GM12873 (cell line): ENCODE results near the gene GAREM2.

ENCODE experiments used
- TF ChIP-seq, protein P1 (sequence below): IDR thresholded peaks from 2 replicates; pipeline ENCODE4 v1.5.1; 2012; ENCODE audit warnings: low read depth, mild to moderate bottlenecking, moderate library complexity, low read length, control low read depth; ENCODE audit not compliant: insufficient read depth; ENCODE audit errors: missing control alignments

GAREM2 gene

DNA sequence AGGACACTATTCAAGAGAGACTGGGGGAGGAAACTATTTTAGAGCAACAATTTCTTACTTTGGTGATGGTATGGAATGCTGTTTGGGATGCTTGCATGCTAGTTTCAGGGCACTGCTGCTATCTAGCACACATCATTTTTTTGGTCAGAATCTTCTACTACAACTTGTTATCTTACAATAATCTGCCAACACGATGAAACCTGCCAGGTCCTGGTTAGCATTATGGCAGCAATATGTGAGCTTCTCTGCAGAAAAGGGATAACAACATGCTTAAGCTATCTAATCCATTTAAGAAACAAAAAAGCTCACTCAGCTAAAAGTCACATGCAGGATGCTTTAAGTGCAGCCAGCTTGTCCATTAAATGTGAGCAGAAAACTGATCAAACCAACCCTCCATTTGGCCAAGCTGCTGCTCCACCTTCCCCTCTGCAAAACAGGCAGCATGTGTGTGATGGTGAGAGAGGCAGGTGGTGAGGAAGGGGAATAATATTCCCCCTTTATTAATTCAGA lies 30.1 kb downstream of the GAREM2 start:
- TF ChIP-seq, protein P1, sequence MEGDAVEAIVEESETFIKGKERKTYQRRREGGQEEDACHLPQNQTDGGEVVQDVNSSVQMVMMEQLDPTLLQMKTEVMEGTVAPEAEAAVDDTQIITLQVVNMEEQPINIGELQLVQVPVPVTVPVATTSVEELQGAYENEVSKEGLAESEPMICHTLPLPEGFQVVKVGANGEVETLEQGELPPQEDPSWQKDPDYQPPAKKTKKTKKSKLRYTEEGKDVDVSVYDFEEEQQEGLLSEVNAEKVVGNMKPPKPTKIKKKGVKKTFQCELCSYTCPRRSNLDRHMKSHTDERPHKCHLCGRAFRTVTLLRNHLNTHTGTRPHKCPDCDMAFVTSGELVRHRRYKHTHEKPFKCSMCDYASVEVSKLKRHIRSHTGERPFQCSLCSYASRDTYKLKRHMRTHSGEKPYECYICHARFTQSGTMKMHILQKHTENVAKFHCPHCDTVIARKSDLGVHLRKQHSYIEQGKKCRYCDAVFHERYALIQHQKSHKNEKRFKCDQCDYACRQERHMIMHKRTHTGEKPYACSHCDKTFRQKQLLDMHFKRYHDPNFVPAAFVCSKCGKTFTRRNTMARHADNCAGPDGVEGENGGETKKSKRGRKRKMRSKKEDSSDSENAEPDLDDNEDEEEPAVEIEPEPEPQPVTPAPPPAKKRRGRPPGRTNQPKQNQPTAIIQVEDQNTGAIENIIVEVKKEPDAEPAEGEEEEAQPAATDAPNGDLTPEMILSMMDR: no peak

DNA sequence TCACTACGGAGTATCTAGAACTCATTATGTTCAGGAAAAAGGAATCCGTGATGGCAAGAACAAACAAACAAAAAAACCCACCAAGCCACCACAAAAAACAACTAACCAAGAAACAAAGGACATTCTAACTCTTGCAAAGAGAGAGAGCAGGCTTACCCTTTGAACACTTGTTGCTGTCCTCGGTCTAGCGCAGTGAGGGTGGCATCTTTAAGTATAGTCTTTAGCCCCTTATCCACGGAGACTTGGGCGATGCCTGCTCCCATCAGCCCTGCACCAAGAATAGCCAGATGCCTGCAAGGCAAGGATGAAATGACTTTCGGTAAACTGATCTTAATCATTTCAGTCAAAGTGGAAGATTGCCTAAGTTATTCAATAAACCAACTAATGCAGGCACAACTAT lies 31.0 kb downstream of the GAREM2 start:
- TF ChIP-seq, protein P1: no peak

DNA sequence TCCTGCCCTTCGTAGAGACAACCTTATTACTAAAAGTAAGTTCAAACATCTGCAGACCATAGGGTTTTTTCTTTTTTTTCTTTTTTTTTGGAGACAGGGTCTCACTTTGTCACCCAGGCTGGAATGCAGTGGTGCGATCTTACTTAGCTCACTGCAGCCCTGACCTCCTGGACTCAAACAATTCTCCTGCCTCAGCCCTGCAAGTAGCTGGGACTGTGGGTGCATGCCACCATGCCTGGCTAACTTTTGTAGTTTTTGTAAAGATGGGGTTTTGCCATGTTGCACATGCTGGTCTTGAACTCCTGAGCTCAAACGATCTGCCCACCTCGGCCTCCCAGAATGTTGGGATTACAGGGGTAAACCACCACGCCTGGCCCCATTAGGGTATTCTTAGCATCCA lies 39.1 kb downstream of the GAREM2 start:
- TF ChIP-seq, protein P1: no peak

DNA sequence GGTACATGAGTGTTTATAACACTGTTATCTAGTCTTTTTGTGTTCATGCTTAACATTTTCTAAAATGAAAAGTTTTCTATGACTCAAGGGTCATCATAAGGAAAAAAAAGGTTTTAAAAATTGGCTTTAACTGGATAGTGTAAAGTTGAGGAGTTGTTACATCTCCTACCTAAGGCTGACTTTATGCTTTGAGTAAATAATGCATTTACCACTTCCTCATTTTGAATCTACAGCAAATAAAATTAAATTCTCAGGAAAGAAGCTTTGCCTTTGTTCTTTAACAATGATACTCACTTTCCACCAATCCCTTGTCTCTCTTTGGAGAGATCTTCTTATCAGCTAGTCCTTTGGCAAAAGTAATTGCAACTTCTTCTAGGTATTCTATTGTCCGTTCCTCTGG lies 41.9 kb downstream of the GAREM2 start:
- TF ChIP-seq, protein P1: no peak

DNA sequence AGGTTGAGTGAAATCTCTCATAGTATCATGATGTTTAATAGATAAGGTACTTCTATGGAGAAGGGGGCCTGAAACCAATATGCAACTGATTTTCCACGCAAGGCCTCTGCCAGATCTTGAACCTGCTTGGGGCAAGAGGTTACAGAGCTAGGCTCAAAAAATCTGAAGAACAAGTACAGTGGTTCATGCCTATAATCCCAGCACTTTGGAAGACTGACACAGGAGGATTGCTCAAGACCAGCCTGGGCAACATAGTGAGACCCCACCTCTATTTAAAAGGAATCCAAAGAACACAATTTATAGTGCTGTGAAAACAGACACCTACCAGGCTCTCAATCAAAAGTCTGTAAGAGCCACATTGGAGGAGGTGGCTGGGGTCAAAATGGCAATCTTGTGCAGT lies 42.9 kb downstream of the GAREM2 start:
- TF ChIP-seq, protein P1: no peak

DNA sequence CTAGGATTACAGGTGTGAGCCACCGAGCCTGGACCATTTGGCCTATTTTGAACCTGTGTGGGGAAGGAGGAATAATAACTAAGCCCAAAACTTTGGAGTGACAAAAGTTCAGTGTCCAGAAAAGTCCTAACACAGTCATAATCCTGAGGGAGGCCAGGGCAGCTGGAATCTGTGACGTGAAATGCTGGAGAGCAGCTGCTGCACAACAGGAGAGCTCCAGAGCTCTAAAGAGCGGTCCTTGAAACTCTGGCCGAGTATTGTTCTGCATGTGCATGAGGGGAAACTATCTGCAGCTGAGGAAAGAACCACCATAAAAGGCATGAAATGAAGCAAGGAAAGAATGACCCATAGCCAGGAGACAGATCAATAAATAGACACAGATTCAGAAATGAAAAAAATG lies 43.7 kb downstream of the GAREM2 start:
- TF ChIP-seq, protein P1: no peak

DNA sequence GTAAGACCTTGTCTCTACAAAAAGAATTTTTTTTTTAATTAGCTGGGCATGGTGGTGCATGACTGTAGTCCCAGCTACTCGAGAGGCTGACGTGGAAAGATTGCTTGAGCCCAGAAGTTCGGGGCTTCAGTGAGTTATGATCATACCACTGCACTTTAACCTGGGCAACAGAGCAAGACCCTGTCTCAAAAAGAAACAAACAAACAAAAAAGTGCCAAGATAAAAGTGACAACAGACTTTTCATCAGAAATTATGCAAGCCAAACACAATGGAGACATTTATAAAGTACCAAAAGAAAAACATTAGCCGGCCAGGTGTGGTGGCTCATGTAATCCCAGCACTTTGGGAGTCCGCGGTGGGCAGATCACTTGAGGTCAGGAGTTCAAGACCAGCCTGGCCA lies 44.8 kb downstream of the GAREM2 start:
- TF ChIP-seq, protein P1: no peak
